HG02981 (cell line): ENCODE measurements around the gene CMTM8.

Source experiments
- ATAC-seq: cut with Tn5 transposase; IDR thresholded peaks from one replicate; pipeline ENCODE4 v1.9.1; 2021; ENCODE audit warnings: mild to moderate bottlenecking, moderate library complexity; ENCODE audit not compliant: unreplicated experiment

Gene CMTM8

GRCh38 chr3:32334675-32335074 is 96.2 kb downstream of the CMTM8 start:
- no peak for ATAC-seq

GRCh38 chr3:32335365-32336112 is 97.1 kb downstream of the CMTM8 start:
- no peak for ATAC-seq

GRCh38 chr3:32336113-32336498 is 97.6 kb downstream of the CMTM8 start:
- no peak for ATAC-seq

- ATAC-seq = no peak
Measured at GRCh38 chr3:32337505-32337904, 99.0 kb downstream of the CMTM8 start.

GRCh38 chr3:32340039-32340438 is 101.6 kb downstream of the CMTM8 start:
- no peak for ATAC-seq

- ATAC-seq = no peak
Measured at GRCh38 chr3:32340611-32341365, 102.3 kb downstream of the CMTM8 start.

- ATAC-seq = no peak
Measured at GRCh38 chr3:32347343-32348125, 109.1 kb downstream of the CMTM8 start.

GRCh38 chr3:32349184-32349583 is 110.7 kb downstream of the CMTM8 start:
- ATAC-seq = no peak

GRCh38 chr3:32352563-32352962 is 114.1 kb downstream of the CMTM8 start:
- ATAC-seq = no peak

- ATAC-seq = no peak
Measured at GRCh38 chr3:32353351-32353750, 114.9 kb downstream of the CMTM8 start.

GRCh38 chr3:32354362-32354778 is 115.9 kb downstream of the CMTM8 start:
- ATAC-seq = no peak

- ATAC-seq = no peak
Measured at GRCh38 chr3:32355751-32356291, 117.3 kb downstream of the CMTM8 start.

GRCh38 chr3:32359766-32360492 is 121.4 kb downstream of the CMTM8 start:
- ATAC-seq = no peak

GRCh38 chr3:32360493-32360827 is 122.0 kb downstream of the CMTM8 start:
- no peak for ATAC-seq

- peak; percentile 61 for ATAC-seq
Measured at GRCh38 chr3:32366638-32367397, 128.3 kb downstream of the CMTM8 start.

- no peak for ATAC-seq
Measured at GRCh38 chr3:32367442-32367841, 129.0 kb downstream of the CMTM8 start.

GRCh38 chr3:32371461-32372212 is 133.2 kb downstream of the CMTM8 start:
- ATAC-seq = no peak

- no peak for ATAC-seq
Measured at GRCh38 chr3:32372213-32372490, 133.7 kb downstream of the CMTM8 start.

GRCh38 chr3:32373276-32373675 is 134.8 kb downstream of the CMTM8 start:
- no peak for ATAC-seq

GRCh38 chr3:32373844-32374243 is 135.4 kb downstream of the CMTM8 start:
- no peak for ATAC-seq
